Endothelial cell of umbilical vein (primary cell): ENCODE measurements around the gene CS. TPM values are rescaled to one million over a fixed set of nuclear protein-coding genes. Genes with fewer than 3 reads are reported as not detected.

Experiments used
- BruUV-seq: library from RNA; stranded (reverse); fragments of 400-500 nt; replicated peaks from 2 replicates; lab custom pipeline; 2021; lab: Mats Ljungman, UMichigan
- CTCF ChIA-PET: fragments of 300-600, 350-600 bp; sonication (Branson Sonifier 250); formaldehyde crosslinking; loops from one replicate; lab custom pipeline; 2021; ENCODE audit warnings: antibody characterized with exemption, inconsistent platforms; lab: Charles Lee
- POLR2A ChIA-PET: fragments of 300-600, 350-600 bp; sonication (Branson Sonifier 250); formaldehyde crosslinking; loops from one replicate; lab custom pipeline; 2021; ENCODE audit warnings: antibody characterized with exemption, inconsistent platforms; lab: Charles Lee
- DNase-seq: peaks from one replicate; pipeline ENCODE4 v3.0.0-alpha.2; 2011; ENCODE audit warnings: low read depth, low spot score
- FAIRE-seq: peaks from 2 replicates; lab custom pipeline; 2011; peaks lifted over from hg19 to GRCh38; lab: Jason Lieb, UNC
- H2AFZ ChIP-seq: 2 replicates; pipeline ENCODE4 v1.6.0; 2012; ENCODE audit warnings: low read depth, low read length, control low read depth, inconsistent platforms
- H3K27ac ChIP-seq: 2 replicates; pipeline ENCODE4 v1.5.1; 2011; ENCODE audit warnings: low read depth, mild to moderate bottlenecking, control low read depth, low read length, moderate library complexity; ENCODE audit not compliant: insufficient read depth
- H3K27me3 ChIP-seq, 2 experiments: 2 replicates each; pipeline versions ENCODE4 v1.6.0 to v1.6.1; 2011; ENCODE audit warnings: low read length in 2 of 2, mixed read lengths in 1 of 2; ENCODE audit not compliant: control insufficient read depth in 2 of 2, insufficient read depth in 2 of 2
- H3K36me3 ChIP-seq, 2 experiments: 2 replicates in 1 of 2; 3 replicates in 1 of 2; pipeline ENCODE4 v1.5.1; 2011; ENCODE audit warnings: low read length in 2 of 2, mild to moderate bottlenecking in 1 of 2, moderate library complexity in 1 of 2; ENCODE audit not compliant: control insufficient read depth in 2 of 2, insufficient read depth in 2 of 2; ENCODE audit errors: extremely low read depth in 1 of 2
- H3K4me1 ChIP-seq: 3 replicates; pipeline ENCODE4 v1.5.1; 2011; ENCODE audit warnings: mild to moderate bottlenecking, low read length; ENCODE audit not compliant: control insufficient read depth, insufficient read depth; ENCODE audit errors: extremely low read depth
- H3K4me2 ChIP-seq: 2 replicates; pipeline ENCODE4 v1.6.1; 2011; ENCODE audit warnings: low read length, control low read depth, mixed read lengths; ENCODE audit not compliant: insufficient read depth
- H3K4me3 ChIP-seq, 3 experiments: fragments of 200-600 bp in 1 of 3; sonication (generic), shearing (Covaris generic) in 1 of 3; replicated peaks in 1 of 3; 2 replicates each; pipeline ENCODE4 v1.5.1; 2011 to 2016; ENCODE audit warnings: control low read depth in 3 of 3, low read length in 3 of 3, mild to moderate bottlenecking in 2 of 3, inconsistent platforms in 1 of 3, low read depth in 1 of 3, moderate library complexity in 1 of 3; ENCODE audit not compliant: insufficient read depth in 1 of 3
- H3K79me2 ChIP-seq: 2 replicates; pipeline ENCODE4 v1.6.0; 2012; ENCODE audit warnings: low read length, inconsistent platforms; ENCODE audit not compliant: control insufficient read depth, insufficient read depth
- H3K9ac ChIP-seq: replicated peaks from 2 replicates; pipeline ENCODE3; 2011; ENCODE audit warnings: low read length, control low read depth; ENCODE audit not compliant: insufficient read depth; ENCODE audit errors: extremely low read depth
- H3K9me1 ChIP-seq: replicated peaks from 3 replicates; pipeline ENCODE4 v1.6.0; 2011; ENCODE audit warnings: mild to moderate bottlenecking, low read length; ENCODE audit not compliant: control insufficient read depth, insufficient read depth; ENCODE audit errors: extremely low read depth
- H3K9me3 ChIP-seq: replicated peaks from 2 replicates; pipeline ENCODE4 v1.5.1; 2012; ENCODE audit warnings: low read length, inconsistent platforms; ENCODE audit not compliant: control insufficient read depth, insufficient read depth
- H4K20me1 ChIP-seq: replicated peaks from 2 replicates; pipeline ENCODE3; 2011; ENCODE audit warnings: mild to moderate bottlenecking, low read length; ENCODE audit not compliant: control insufficient read depth, insufficient read depth; ENCODE audit errors: extremely low read depth
- EZH2 ChIP-seq: IDR thresholded peaks from 2 replicates; pipeline ENCODE4 v1.6.1; 2012; ENCODE audit warnings: borderline replicate concordance, low read depth, mild to moderate bottlenecking, moderate library complexity, low read length, inconsistent platforms; ENCODE audit not compliant: severe bottlenecking
- FOS ChIP-seq: IDR thresholded peaks from 2 replicates; pipeline ENCODE4 v1.6.1; 2011; ENCODE audit warnings: mild to moderate bottlenecking, low read length, moderate library complexity, borderline replicate concordance; ENCODE audit not compliant: insufficient read depth
- GATA2 ChIP-seq: IDR thresholded peaks from 2 replicates; pipeline ENCODE4 v1.7.0; 2011; ENCODE audit warnings: low read depth, mild to moderate bottlenecking, moderate library complexity, mixed read lengths, low read length; ENCODE audit not compliant: insufficient read length, insufficient read depth
- JUN ChIP-seq: IDR thresholded peaks from 2 replicates; pipeline ENCODE4 v1.6.1; 2011; ENCODE audit warnings: borderline replicate concordance, low read depth; ENCODE audit not compliant: insufficient read length, insufficient read depth
- MYC ChIP-seq: IDR thresholded peaks from one replicate; pipeline ENCODE4 v1.6.1; 2011; ENCODE audit warnings: mild to moderate bottlenecking, low read depth, low read length
- POLR2A ChIP-seq: IDR thresholded peaks from 2 replicates; pipeline ENCODE4 v1.6.1; 2012; ENCODE audit warnings: low read depth, mild to moderate bottlenecking, control low read depth, low read length
- POLR2AphosphoS5 ChIP-seq: IDR thresholded peaks from 2 replicates; pipeline ENCODE4 v1.6.1; 2012; ENCODE audit warnings: low read depth, mild to moderate bottlenecking, control low read depth, low read length, moderate library complexity; ENCODE audit not compliant: insufficient read depth
- dilution Hi-C: fragments of 300-500 bp; cut with MboI; formaldehyde crosslinking; loops from one replicate; pipeline ENCODE4 v1.15.0; 2019; ENCODE audit warnings: low sequenced_read_pairs; ENCODE audit not compliant: extremely low pct_ligation_motif_present
- intact Hi-C: fragments of 100-400 bp; cut with micrococcal nuclease; formaldehyde crosslinking; loops from one replicate; pipeline ENCODE4 v1.10.0; 2022
- polyA plus RNA-seq, 4 experiments: library from polyadenylated mRNA; depleted of rRNA in 3 of 4; stranded (reverse) in 3 of 4; unstranded in 1 of 4; fragments of >200 nt; gene quantifications; 2 replicates each; pipeline versions ENCODE4 v1.2.1 to v1.2.3, GENCODE V29; 2011 to 2012; ENCODE audit warnings: missing spikeins in 1 of 4
- total RNA-seq: library from RNA; stranded (reverse); gene quantifications from 2 replicates; pipeline ENCODE4 v1.2.3, GENCODE V29; 2021
- TF ChIP-seq, protein P1 (sequence below), 2 donors: IDR thresholded peaks; 1 replicate in 1 of 2; 2 replicates in 1 of 2; pipeline ENCODE4 v1.5.1; 2011; ENCODE audit warnings: low read length in 2 of 2, mild to moderate bottlenecking in 2 of 2, moderate library complexity in 2 of 2, control low read depth in 1 of 2, inconsistent platforms in 1 of 2, low read depth in 1 of 2; ENCODE audit not compliant: insufficient read depth in 1 of 2; ENCODE audit errors: extremely low read depth in 1 of 2
- TF ChIP-seq, protein P2 (sequence below): IDR thresholded peaks from 2 replicates; pipeline ENCODE4 v1.6.1; 2011; ENCODE audit not compliant: insufficient read depth, insufficient read length

The CS gene
- total and polyA plus RNA-seq, 2 donors (not counting 3 experiments of a cell fraction or from before 2014, with no cell fraction given), result 129 to 312 TPM

DNA sequence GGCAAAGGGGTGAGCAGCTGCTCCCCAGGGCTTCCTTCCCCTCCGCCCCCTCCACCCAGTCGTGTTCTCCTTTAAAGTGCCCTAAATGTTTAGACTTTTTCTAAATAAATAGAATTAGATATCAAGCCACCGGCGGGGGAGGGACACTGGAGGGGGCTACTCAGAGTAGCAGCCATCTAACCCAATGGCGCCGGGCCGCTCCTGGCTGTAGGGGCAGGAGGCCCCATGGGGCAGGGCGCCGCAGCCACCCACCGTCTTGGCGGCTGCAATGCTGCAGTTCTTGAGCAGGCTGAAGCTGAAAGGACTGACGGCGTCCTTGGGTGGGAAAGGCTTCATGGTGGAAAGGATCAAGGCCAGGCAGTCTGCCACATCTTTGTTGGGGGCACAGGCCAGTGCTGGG, 57.1 kb downstream of the CS start:
- DNase-seq, result no peak
- H3K4me1 ChIP-seq, result no peaks in the 10 kb centered on the region
- no peak overlapping the region for H2AFZ ChIP-seq
- H3K27ac ChIP-seq, result no peak overlapping the region
- H3K4me2 ChIP-seq, result no peak overlapping the region
- no peak overlapping the region for H3K9ac ChIP-seq
- intact Hi-C loops (no loop called here), dilution Hi-C loops (no loop called here)
- FAIRE-seq, result no peak
- no peak overlapping the region for H3K4me3 ChIP-seq
- POLR2A ChIA-PET, result no interaction called here
- peaks cover 25 to 75% of the 10 kb centered on the region in 2 experiments for H3K36me3 ChIP-seq
- no peaks in the 10 kb centered on the region for H3K9me3 ChIP-seq
- CTCF ChIA-PET, result interaction anchor here (0.7 kb wide), 1 partner anchor 14 kb away, joined by 3 read pairs; the partner anchor contains the start of gene SLC39A5
- no peak for TF ChIP-seq EZH2
- no TSS peak for BruUV-seq
- no peaks in the 10 kb centered on the region for H4K20me1 ChIP-seq
- no peaks in the 10 kb centered on the region for H3K79me2 ChIP-seq
- H3K27me3 ChIP-seq, result no peaks in the 10 kb centered on the region
- no peaks in the 10 kb centered on the region for H3K9me1 ChIP-seq

DNA sequence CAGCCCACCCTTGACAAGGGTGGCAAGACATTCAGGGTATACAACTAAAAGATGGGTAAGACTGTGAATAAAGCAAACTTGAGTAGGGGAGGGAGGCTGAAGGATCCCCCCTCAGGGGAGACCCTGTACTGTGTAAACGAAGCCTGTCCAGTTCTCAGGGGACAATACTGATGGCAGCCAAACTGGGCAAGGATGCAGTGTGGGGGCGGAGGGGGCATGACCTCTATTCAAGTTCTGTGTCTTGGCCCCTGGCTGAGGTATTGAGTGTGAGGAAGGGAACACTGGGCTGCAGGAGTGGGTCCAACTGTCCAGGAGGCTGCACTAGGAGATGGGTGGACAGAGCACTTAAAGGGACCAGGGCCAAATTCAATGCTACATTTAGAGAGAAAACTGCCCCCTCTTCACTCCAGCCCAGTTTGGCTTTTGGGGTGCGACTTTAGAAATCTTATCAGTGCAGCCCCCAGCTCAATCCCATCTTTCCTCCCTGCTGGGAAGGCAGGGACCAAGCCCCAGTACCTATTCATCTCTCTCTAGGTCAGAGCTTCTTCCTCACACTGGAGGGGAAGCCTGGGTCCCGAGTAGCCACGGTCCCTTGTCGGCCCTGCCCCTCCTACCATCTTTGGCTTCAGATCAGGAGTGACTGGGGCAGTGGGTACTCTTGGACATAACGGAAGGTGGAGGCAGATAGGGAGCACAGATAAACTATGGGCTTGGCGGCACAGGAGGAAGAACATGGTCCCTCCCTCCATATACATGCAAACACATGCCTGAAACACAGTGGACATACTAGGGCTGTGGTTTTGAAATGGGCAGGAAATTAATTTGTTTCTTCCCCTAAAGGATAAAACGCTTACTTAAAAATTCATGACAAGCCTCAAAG, 58.5 kb downstream of the CS start:
- Histone ChIP-seq H3K36me3 (peaks cover 18 to 68% of the 10 kb centered on the region in 2 experiments), H4K20me1 (no peaks in the 10 kb centered on the region), H3K9me1 (no peaks in the 10 kb centered on the region), H3K4me2 (no peak overlapping the region), H2AFZ (no peak overlapping the region), H3K9ac (no peak overlapping the region), H3K4me1 (no peaks in the 10 kb centered on the region), H3K27ac (no peak overlapping the region), H3K27me3 (no peaks in the 10 kb centered on the region), H3K79me2 (no peaks in the 10 kb centered on the region), H3K9me3 (no peaks in the 10 kb centered on the region), H3K4me3 (no peak overlapping the region)
- intact Hi-C loops (no loop called here), dilution Hi-C loops (no loop called here)
- POLR2A ChIA-PET, result no interaction called here
- TF ChIP-seq, protein P1, sequence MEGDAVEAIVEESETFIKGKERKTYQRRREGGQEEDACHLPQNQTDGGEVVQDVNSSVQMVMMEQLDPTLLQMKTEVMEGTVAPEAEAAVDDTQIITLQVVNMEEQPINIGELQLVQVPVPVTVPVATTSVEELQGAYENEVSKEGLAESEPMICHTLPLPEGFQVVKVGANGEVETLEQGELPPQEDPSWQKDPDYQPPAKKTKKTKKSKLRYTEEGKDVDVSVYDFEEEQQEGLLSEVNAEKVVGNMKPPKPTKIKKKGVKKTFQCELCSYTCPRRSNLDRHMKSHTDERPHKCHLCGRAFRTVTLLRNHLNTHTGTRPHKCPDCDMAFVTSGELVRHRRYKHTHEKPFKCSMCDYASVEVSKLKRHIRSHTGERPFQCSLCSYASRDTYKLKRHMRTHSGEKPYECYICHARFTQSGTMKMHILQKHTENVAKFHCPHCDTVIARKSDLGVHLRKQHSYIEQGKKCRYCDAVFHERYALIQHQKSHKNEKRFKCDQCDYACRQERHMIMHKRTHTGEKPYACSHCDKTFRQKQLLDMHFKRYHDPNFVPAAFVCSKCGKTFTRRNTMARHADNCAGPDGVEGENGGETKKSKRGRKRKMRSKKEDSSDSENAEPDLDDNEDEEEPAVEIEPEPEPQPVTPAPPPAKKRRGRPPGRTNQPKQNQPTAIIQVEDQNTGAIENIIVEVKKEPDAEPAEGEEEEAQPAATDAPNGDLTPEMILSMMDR (IDR thresholded peaks at IDR 0.05; ENCODE audit: extremely low read depth in 1 of 2, insufficient read depth in 1 of 2, low read depth in 1 of 2, low read length in 2 of 2), result no peak
- no peak for TF ChIP-seq MYC
- no peak for TF ChIP-seq GATA2
- TF ChIP-seq, protein P2, sequence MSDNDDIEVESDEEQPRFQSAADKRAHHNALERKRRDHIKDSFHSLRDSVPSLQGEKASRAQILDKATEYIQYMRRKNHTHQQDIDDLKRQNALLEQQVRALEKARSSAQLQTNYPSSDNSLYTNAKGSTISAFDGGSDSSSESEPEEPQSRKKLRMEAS, result no peak
- no peak for TF ChIP-seq POLR2AphosphoS5
- no peak for TF ChIP-seq JUN
- no peak for TF ChIP-seq FOS
- no peak for TF ChIP-seq POLR2A
- no peak for TF ChIP-seq EZH2
- BruUV-seq, result TSS peak; percentile 23
- CTCF ChIA-PET, result interaction anchor here (0.6 to 1.8 kb wide), 2 partner anchors 11 to 16 kb away, joined by 3 read pairs; partner anchors contain the start of gene ANKRD52
- no peak for DNase-seq
- no peak for FAIRE-seq
